ENCODE results near the gene HMGXB3.
"Not testable (repeated sequence)": the region's sequence is repeated elsewhere in the genome, so short reads cannot be mapped to it uniquely, and the experiment has no call there.

HMGXB3 gene

DNA sequence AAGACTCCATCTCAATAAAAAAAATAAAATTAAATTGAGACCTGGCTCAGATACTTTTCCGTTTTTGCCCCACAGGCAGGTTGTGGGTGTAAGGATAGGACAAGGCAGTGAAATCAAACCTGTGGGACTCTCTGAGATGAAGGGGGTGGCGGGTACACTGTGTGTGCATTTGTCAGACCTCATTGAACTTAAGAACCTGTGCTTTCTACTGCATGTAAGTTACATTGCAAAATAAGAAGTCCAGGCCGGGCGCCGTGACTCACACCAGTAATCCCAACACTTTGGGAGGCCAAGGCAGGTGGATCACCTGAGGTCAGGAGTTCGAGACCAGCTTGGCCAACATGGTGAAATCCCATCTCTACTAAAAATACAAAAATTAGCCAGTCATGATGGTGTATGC, 84.2 kb downstream of the HMGXB3 start:
- DNase-seq (ENCODE audit: low read depth in 2 of 2): not testable (repeated sequence)

DNA sequence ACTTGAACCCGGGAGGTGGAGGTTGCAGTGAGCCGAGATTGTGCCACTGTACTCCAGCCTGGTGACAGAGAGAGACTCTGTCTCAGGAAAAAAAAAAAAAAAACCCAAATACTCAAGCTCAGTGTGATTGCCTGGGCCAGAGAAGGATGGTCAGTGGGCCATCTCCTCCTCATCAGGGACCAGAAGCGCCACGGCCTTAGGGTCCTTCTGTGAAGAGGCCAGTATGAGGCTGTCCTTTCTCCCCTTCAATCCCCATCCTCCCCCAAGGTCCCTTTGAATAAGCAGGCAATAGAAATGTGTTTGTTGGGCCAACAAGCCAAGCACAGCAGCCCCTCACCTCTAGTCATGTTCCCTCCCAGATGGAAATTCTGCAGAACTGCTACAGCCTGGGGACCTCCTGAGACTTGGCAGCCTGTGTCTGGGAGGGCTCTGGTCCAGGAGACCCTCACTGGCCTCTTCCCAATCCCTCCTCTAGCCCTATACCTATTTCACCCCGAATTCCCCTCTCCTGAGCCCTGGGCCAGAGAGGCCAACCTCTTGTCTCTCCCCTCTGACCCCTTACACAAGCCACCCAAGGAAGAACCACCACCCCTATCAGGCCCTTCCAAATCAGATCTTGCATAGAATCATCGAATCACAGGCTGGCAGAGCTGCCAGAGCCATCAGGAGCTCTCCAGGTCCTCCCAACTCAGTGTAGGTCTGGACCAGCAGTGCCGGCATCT, 84.8 kb downstream of the HMGXB3 start:
- DNase-seq (ENCODE audit: low read depth in 2 of 2): no peak

- DNase-seq (ENCODE audit: low read depth in 2 of 2): no peak
These were observed 85.6 kb downstream of the HMGXB3 start, which contains the start of gene CSF1R for GRCh38 chr5:150085950-150086715. TSS of gene CSF1R (minus strand) at chr5:150086554. CDS start at chr5:150086427, 127 bp downstream.

GRCh38 chr5:150092159-150092787, 91.7 kb downstream of the HMGXB3 start:
- no peak for DNase-seq (ENCODE audit: low read depth in 2 of 2)

GRCh38 chr5:150097152-150097551, 96.6 kb downstream of the HMGXB3 start:
- no peak for DNase-seq (ENCODE audit: low read depth in 2 of 2)

- DNase-seq (ENCODE audit: low read depth in 2 of 2): no peak
These were observed 100.5 kb downstream of the HMGXB3 start for GRCh38 chr5:150101023-150101422.

Measured in stimulated activated CD8-positive, alpha-beta memory T cell treated with anti-CD3 and anti-CD28 coated beads, Interleukin-15, amount 100 ng/mL, for 4 hours (primary cell).